ENCODE results near the gene PTPRT. TPM values are rescaled to one million over a fixed set of nuclear protein-coding genes. Genes with fewer than 3 reads are reported as not detected.

Gene PTPRT
- polyA plus RNA-seq, 1 of the 3 experiments (the other 2 are of a cell fraction) = not detected

GRCh38 chr20:42735539-42735938 is 454.2 kb downstream of the PTPRT start:
- ChIA-PET CTCF (no interaction called here), POLR2A (no interaction called here)
- no peak overlapping the region for H3K4me2 ChIP-seq
- H3K9me2 ChIP-seq = no peaks in the 10 kb centered on the region
- H3K9ac ChIP-seq = no peak overlapping the region
- WGBS (ENCODE audit: low lambda C conversion rate) = 27% methylated on average over 5 of the region's 7 CpGs
- no peaks in the 10 kb centered on the region for H3K9me3 ChIP-seq
- H3K4me1 ChIP-seq (ENCODE audit: control insufficient read depth in 1 of 2, insufficient read depth in 2 of 2, low read depth in 1 of 2, low read length in 1 of 2) = peaks cover 0 to 3% of the 10 kb centered on the region in 2 experiments; a peak in 1 of 4 replicates
- no peaks in the 10 kb centered on the region for H4K20me1 ChIP-seq (ENCODE audit: insufficient read depth)
- H3K27ac ChIP-seq (ENCODE audit: low read depth in 2 of 2, low read length in 1 of 2) = no peak overlapping the region
- H3K79me2 ChIP-seq (ENCODE audit: insufficient read depth) = no peaks in the 10 kb centered on the region
- H3K4me3 ChIP-seq (ENCODE audit: low read depth in 2 of 2, low read length in 1 of 2) = no peak overlapping the region
- H3K36me3 ChIP-seq (replicated peaks in 1 of 2; ENCODE audit: control insufficient read depth in 1 of 2, insufficient read depth in 2 of 2, low read length in 1 of 2) = no peaks in the 10 kb centered on the region
- TF ChIP-seq MAX (IDR thresholded peaks at IDR 0.05; ENCODE audit: low read depth) (no peak), USF2 (IDR thresholded peaks at IDR 0.05; ENCODE audit: borderline replicate concordance, low read depth, low read length) (no peak), GABPA (IDR thresholded peaks at IDR 0.05; ENCODE audit: low read depth) (no peak), SMC3 (IDR thresholded peaks at IDR 0.05; ENCODE audit: low read depth, low read length) (no peak), NRF1 (IDR thresholded peaks at IDR 0.05; ENCODE audit: low read depth, low read length) (no peak), REST (IDR thresholded peaks at IDR 0.05; ENCODE audit: low read depth, low read length) (no peak), FOXJ3 (CRISPR knock-in tag; IDR thresholded peaks at IDR 0.05) (no peak), MXI1 (IDR thresholded peaks at IDR 0.05; ENCODE audit: low read depth, low read length) (no peak), FOXM1 (IDR thresholded peaks at IDR 0.05; ENCODE audit: low read depth) (no peak), TEAD4 (IDR thresholded peaks at IDR 0.05; ENCODE audit: borderline replicate concordance, insufficient read depth) (no peak), ELF1 (IDR thresholded peaks at IDR 0.05) (no peak), SIN3A (IDR thresholded peaks at IDR 0.05; ENCODE audit: borderline replicate concordance, low read depth, low read length) (no peak), TAF1 (IDR thresholded peaks at IDR 0.05; ENCODE audit: borderline replicate concordance, low read depth, low read length) (no peak), PBX3 (IDR thresholded peaks at IDR 0.05) (no peak), RFX5 (IDR thresholded peaks at IDR 0.05; ENCODE audit: low read length) (no peak), CHD2 (IDR thresholded peaks at IDR 0.05; ENCODE audit: low read length, partially characterized antibody) (no peak)
- H3K27me3 ChIP-seq (ENCODE audit: insufficient read depth) = no peaks in the 10 kb centered on the region
- H2AFZ ChIP-seq (ENCODE audit: low read depth) = no peak overlapping the region
- DNase-seq = no peak
- no peaks in the 10 kb centered on the region for H3F3A ChIP-seq (replicated peaks; ENCODE audit: insufficient read depth)

Data from SK-N-SH (cell line).